GM10847 (cell line): Measurements from ENCODE around the gene NCAPG2.

Experiments
- POLR2A ChIP-seq: IDR thresholded peaks from 2 replicates; pipeline ENCODE4 v1.6.1; 2011; ENCODE audit not compliant: insufficient read length; ENCODE audit errors: extremely low read depth

The NCAPG2 gene

DNA sequence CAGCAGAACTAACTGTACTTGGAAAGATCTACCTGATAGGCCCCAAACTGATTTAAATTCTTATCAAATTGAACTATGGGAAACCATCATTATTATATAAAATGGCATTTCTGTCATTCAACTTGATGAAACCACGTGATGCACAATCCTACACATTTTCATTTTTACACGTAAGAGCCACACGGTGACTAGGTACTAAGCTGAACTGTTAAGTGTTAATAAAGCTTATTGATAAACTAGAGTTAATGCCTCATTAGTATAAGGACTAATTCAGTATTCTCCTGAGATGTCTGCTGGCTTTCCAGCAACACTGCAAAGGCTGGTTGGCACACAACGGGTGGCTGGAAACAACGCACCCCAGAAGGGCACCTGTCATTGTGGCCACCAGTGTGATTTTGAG is 4.6 kb downstream of the NCAPG2 start:
- TF ChIP-seq POLR2A, result no peak

DNA sequence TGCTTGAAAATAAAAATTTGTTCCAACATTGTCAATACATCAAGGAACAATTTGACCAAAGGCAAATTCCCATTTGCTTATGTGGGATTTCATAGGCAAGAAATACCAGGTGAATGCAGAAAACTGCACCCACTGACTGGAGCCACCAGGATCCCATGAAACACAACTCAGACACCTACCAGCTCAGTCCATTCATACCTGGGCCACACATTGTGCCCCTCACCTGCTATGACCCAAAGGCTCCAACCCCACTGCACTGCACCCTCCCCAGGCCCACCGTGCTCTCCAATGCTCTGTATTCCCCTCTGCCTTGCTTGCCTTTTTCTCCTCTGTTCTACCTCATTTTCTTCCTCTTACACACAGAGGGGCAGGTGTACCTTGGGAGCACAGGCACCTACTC is 5.3 kb downstream of the NCAPG2 start:
- no peak for TF ChIP-seq POLR2A

DNA sequence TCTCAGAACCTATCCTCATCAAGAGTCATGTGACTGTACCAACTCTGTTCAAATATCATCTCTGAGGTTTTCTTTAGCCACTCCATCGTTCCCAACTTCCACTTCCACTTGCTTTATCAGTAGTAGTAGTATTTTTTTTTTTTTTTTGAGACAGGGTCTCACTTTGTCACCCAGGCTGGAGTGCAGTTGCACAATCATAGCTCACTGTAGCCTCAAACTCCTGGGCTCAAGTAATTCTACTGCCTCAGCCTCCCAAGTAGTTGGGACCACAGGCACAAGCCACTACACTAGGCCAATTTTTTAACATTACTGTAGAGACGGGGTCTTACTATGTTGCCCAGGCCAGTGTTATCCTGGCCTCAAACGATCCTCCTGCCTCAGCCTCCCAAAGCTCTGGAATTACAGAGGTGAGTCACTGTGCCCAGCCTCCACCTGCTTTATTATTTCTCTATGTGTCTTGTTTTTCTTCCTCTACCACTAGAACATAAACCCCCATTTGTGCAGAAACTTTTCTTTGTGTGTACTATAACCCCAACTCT is 5.9 kb downstream of the NCAPG2 start:
- TF ChIP-seq POLR2A, result no peak

DNA sequence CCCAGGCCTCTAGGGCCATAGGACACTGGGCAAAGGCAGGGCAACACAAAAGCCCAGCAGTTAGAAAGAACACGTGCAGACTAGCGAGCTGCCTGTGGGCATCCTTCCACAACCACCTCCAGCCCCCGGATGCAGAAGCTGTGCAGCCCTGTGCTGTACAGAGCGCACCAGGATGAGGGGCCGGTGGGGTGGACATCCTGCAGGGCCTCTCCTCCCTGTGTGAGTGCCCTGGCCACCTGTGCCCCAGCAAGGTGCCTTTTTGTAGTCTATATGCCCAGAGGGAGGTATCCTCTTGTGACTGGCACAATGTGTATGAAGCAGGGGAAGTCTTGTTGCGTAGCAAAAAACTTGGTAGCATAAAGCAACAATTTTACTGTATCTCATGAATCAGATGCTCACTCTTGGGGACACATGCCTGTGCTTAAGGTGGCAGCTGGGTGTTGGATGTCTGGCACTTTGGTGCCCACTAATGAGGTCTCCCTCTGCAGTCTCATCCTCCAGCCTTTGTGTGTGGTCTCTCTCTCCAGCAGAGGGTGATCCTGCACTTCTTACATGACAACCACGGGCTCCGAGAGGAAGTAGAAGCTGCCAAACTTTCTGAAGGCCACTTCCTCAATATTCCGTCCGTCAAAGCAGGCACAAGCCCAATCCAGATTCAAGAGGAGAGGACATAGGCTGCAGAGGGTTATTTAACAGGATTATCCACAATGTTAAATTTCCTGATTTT is 8.7 kb downstream of the NCAPG2 start:
- no peak for TF ChIP-seq POLR2A

DNA sequence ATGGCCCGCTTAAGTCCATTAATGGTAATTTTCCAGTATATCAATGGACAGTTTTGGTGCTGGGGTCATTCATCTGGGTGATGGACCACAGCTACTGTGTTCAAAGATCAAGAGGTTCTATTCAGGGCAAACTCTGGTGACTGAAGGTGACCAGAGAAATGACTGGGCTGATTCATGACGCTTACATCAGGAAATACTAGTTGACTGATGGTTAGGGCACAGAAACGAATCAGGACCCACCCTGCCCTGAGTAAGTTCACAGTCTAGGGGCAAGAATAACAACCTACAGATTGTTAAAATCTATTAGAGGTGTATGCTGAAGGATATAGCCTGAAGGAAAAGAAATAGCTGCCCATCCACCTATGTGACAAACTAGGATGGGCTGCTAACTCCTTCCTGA is 9.5 kb downstream of the NCAPG2 start:
- TF ChIP-seq POLR2A, result no peak

DNA sequence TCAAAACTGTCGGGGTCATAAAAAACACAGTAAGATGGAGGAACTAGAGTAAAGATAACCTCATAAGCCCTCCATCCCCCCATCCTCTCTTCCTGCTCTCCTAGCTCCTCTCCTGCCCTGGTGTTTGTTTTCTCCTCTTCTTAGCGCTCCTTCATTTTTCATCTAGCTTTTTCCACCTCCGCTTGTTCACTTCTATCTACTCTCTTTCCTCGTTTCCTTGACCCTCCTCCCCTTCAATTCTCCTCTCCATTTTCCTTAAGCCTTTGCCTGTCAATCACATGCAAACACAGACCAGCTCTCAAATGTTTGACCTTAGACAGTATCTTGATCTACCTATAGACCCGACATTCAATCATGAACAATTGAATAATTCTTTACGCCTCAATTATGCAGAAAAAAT is 10.0 kb downstream of the NCAPG2 start:
- no peak for TF ChIP-seq POLR2A

DNA sequence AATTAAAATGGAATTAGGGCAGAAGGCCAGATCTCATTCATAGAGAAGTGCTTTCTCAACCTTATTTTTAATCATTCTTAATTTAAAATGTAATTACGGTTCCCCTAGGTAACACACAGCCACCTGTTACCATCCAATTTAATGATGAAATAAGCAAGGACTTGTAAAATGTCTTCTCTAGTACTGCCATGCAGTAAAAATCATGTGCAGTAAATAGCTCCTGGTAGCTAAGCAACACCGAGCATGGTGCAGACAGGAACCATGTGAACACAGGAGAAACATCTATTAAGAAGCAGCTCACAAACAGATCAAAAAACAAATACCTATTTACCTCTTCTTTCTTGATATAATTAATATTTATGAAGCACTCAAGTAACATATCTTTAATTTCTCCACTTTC is 15.1 kb downstream of the NCAPG2 start:
- no peak for TF ChIP-seq POLR2A

DNA sequence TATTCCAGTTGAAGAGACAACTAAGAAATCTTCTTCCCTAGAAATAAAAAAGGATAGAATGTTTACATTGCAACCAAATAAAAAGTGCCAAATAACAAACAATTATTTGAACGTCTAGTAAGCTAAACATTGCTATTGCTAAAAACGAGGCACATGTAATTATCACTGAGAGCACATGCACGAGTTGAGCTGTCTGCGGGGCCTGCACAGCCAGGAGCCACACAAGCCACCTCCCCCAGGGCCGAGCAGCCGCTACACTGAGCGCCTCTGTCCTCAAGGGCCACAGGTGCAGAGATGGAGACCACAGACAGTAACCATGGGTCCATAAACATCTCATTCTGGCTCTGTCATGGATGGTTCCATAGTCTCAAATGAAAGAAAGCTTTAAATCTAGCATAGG is 17.2 kb downstream of the NCAPG2 start:
- no peak for TF ChIP-seq POLR2A

DNA sequence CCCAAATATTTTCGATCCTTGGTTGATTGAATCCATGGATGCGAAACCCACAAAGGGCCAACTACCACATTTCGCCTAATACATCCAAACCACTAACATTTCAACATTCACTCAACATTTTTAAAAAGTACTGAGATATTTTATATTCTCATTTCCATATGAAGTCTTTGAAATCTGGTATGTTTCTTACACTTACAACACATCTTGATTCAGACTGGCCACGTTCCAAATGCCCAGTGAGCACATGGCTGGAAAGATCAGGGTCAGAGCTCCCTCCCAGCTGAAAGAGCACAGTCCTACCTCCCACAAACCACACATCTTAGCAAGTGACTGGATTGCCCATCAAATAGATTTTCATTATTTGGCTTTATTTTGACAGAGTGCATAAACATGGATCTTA is 18.9 kb downstream of the NCAPG2 start:
- TF ChIP-seq POLR2A, result no peak

DNA sequence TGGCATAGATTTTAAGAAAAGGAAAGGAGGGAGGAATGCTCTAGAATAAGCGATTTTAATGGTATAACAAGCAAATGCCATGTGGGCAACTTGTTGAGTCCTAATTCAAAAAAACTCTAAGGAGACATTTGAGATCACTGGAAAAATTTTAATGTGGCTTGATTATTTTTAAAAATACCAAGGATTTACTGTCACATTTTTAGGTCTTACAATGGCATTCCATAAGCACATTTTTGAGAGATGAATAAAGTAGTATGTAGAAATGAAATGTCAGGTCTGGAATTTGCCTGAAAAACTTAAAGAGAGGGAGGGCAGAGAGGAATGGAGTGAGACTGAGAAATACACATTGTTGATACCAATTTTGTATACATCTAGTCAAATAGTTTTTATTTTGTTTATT is 20.3 kb downstream of the NCAPG2 start:
- no peak for TF ChIP-seq POLR2A

DNA sequence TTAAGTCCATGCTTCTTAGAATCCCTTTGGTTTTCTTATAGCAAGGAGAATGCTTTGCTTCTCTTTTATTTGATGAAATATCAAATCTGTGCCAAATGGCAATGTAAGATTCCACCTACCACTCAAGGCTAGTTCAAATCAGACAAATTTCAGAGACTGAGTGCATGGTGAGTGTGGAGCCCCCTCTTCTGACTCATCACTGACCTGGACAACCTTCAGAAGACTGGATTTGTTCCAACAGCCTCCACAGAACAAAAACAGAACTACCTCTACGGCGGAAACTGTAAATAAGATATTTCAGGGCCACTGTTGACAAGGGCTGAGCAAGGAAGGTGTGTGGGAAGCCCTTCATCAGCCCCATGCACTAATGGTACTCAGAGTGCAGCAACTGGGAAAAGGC is 21.1 kb downstream of the NCAPG2 start:
- TF ChIP-seq POLR2A, result no peak

DNA sequence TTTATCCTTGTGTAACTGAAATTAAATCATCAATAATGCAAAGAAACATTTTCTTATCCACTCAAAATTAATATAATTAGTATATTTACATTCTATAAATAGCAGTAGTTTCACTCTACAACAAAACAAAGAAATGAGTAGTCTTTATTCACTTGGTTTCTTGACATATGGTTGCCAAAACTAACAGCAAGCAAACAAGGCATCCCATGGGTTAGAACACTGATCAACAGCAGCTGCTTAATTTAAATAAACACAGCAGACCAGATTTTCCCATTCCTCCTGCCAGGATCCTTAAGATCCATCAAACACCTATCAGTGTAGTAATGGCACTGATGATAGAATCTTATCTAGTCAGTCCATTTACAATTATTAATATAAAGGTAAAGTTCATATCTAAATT is 22.1 kb downstream of the NCAPG2 start:
- TF ChIP-seq POLR2A, result no peak

DNA sequence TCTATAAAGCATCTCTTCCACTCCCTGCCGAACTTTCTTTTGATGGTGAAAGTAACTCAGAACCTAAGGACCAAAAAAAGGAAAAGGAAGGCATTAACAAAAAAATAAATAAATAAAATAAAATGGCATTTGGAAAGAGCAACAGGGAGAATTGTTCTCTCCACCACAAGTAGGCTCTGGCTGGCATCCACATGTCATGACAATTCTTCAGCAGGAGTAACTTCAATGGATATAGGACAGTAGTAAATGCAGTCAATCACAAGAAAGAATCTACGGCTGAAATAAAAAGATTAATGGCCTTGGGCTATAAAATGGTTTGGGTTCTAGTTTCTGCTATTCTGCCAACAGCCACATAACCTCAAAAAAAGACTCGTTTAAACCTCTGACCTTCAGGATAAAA is 23.9 kb downstream of the NCAPG2 start:
- TF ChIP-seq POLR2A, result no peak

DNA sequence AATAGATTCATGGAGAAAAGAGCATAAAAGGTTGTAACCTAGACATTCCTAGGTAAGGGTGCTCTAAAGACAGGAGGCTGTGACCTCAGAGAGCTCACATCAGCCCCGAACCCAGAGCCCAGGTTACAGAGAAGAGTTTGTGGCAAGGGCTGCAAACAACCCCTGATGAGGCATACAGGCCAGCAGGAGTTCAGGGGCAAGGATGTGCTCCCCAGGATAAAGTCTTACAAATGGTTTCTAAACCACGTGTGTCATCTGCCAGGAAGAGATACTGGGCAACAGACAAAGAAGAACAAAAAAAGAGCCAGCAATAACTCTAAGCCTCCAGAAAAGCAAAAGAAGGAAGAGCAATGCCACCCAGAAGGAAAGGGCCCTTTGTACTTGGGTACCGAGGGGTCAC is 27.7 kb downstream of the NCAPG2 start:
- TF ChIP-seq POLR2A, result no peak

DNA sequence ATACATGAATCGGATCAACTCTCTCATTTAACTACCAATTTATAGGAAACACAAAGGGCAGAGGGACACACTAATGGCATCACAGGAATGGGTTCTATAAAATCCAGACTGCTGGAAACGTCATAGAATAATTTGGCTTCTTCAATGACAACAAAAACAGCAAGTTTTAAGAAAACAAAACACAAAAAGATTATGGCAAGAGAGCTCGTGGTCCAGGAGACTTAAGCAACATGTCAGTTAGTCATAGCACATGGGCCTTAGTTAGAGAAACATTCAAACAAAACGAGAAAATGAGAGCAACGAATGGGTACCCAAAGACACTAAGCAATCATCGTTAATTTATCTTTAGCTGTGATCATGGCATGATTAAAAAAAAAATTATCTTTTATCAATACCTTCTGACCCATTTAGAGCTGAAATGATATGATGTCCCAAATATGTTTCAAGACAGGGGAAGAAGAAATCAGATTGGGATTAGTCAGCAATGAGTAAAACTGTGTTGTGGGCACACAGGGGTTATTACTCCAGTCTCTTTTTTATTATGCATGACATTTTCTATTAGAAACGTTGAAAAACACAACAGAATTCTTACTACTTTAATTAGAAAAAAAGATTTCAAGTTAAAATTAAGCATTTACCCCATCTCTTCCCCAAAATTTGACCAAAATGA is 28.3 kb downstream of the NCAPG2 start:
- TF ChIP-seq POLR2A, result no peak

DNA sequence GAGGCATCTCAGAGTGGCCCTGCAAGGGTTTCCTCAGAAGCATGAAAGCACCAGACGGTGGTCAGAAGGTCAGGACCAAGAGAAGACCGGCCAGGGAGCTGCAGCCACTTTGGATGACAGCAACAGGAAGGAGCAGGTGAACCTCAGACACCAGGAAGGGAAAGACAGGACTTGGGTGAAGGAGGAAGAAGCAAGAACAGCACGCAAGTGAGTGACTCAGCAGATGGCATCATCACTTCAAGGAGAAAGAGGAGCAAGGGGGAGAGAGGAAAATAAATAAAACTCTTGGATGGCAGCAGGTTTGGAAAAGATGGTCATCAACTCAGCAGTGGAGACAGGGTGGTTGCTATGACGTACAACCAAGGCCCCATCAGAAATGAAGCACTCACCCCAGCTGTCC is 31.6 kb downstream of the NCAPG2 start:
- no peak for TF ChIP-seq POLR2A

DNA sequence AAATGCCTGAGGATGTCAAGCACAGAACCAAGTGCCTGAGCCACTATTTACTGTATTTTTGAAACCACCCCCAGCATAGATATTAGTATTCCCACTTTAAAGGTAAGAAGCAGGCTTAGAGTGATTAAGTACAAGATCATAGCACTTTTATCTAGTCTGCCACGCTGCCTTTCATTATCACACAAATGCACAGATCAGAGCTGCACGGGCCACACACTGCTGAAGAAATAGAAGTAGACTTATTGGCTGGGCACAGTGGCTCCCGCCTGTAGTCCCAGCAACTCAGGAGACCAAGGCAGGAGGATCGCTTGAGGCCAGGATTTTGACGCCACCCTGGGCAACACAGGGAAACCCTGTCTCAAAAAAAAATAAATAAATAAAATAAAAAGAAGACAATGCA is 38.2 kb downstream of the NCAPG2 start:
- no peak for TF ChIP-seq POLR2A

DNA sequence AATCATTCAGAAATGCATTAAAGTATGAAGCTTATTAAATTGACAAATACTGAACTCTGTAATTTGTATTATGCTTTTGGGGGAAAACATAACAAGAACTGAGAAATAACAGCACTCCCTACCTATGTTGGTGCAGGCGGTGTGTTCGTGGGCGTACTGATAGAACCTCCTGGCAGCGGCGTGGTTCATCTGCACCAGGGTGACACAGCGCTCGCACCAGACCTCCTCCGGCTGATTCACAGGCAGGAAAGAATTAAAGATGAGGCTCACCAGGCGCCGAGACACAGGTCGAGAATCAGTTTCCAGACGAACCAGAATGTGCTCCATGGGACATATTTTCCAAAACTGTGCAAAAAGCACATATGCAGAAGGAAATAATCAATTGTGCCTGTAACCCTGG is 40.2 kb downstream of the NCAPG2 start:
- TF ChIP-seq POLR2A, result no peak

DNA sequence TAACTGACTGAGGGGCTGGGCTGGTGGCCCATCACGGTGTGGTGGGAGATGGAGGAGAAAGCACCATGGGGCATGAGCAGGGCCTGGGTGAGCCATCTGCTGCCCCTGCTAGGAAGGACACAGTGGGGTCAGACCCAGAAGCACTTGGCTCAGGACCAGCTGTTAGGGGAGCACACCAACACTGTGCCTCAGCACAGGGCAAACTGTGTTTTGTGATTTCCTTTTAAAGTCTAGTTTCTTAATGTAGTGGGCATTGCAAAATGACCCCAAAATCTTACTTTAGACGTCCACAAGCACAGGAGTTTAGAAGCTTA is 41.2 kb downstream of the NCAPG2 start:
- TF ChIP-seq POLR2A, result no peak
